Bronchial epithelial cell (primary cell): Measurements from ENCODE around the gene P2RY4. TPM values are rescaled to one million over a fixed set of nuclear protein-coding genes. Genes with fewer than 3 reads are reported as not detected.
"Not testable (repeated sequence)": the region's sequence is repeated elsewhere in the genome, so short reads cannot be mapped to it uniquely, and the experiment has no call there.

Experiments used
- DNase-seq: peaks from one replicate; pipeline ENCODE4 v3.0.0-alpha.2; 2010; ENCODE audit warnings: low read depth
- FAIRE-seq: peaks from 2 replicates; lab custom pipeline; 2011; peaks lifted over from hg19 to GRCh38; lab: Jason Lieb, UNC
- H3K27me3 ChIP-seq: 2 replicates; pipeline ENCODE4 v1.5.1; 2011; ENCODE audit warnings: low read length; ENCODE audit not compliant: control insufficient read depth, insufficient read depth
- H3K36me3 ChIP-seq: 2 replicates; pipeline ENCODE4 v1.5.1; 2011; ENCODE audit warnings: low read length; ENCODE audit not compliant: control insufficient read depth, insufficient read depth
- H3K4me3 ChIP-seq: 2 replicates; pipeline ENCODE4 v1.5.1; 2011; ENCODE audit warnings: mild to moderate bottlenecking, low read depth, low read length, control low read depth
- total RNA-seq: library from RNA; depleted of rRNA; stranded (reverse); fragments of >200 nt; gene quantifications from 2 replicates; pipeline ENCODE4 v1.2.1, GENCODE V29; 2014
- TF ChIP-seq, protein P1 (sequence below): IDR thresholded peaks from 2 replicates; pipeline ENCODE4 v1.5.1; 2011; ENCODE audit warnings: mild to moderate bottlenecking, moderate library complexity, low read length, control low read depth, inconsistent platforms; ENCODE audit not compliant: insufficient read depth, severe bottlenecking

The P2RY4 gene
- total RNA-seq, 1 donor from 2014 or later: not detected

DNA sequence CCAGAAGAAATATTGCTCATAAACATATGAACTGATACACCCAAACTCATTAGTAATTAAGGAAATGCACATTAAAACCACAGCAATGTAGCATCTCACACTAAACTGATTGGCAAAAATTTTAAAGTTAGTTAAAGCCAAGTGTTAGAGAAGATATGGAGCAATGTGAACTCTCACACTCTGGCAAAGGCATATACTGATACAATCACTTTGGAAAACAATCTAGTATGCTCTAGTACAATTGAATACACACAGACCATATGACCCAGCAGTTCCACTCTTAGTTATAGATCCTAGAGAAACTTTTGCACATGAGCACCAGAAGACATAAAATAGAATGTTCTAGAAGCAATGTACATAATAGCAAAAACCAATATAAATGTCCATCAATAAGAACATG, 34.0 kb downstream of the P2RY4 start:
- FAIRE-seq: no peak

DNA sequence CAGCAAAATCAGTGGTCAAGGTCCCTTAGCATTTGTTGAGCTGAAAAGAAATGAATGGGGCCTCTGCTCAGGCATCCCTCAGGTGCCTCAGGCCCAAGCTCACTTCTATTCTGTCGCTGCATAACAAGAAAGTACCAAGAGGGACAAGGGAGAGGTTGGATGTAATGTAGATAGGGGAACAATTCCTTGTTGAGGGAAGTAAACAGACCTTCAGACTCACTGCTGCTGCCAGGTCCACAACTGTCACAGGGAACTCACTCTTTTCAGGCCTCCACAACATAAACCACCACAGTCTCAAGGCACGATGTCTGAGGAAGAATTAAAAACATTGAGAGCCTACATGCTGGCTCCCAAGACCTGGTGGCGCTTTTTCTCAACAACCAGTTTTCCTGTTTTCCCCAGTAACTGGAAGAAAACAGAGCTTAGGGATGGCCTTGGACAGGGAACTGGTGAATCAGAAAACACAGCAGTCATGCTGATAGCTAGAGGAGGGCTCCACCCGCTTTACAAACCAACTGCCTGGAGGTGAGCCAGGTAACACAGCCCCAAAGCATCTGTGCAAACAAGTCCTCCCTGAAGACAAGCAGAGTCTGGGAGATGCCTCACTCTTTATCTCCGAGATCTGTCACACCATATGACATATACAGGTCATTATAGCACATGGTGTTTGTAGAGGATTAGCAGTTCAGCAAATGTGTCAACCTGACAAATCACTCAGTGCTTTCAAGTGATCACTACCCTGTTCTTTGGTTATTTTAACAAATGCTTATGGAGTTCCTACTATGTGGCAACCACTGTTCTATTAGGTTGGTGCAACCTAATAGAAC, 39.9 kb downstream of the P2RY4 start:
- Histone ChIP-seq H3K36me3 (no peaks in the 10 kb centered on the region), H3K27me3 (no peaks in the 10 kb centered on the region), H3K4me3 (no peak overlapping the region)
- peak; percentile 55 for DNase-seq
- TF ChIP-seq, protein P1, sequence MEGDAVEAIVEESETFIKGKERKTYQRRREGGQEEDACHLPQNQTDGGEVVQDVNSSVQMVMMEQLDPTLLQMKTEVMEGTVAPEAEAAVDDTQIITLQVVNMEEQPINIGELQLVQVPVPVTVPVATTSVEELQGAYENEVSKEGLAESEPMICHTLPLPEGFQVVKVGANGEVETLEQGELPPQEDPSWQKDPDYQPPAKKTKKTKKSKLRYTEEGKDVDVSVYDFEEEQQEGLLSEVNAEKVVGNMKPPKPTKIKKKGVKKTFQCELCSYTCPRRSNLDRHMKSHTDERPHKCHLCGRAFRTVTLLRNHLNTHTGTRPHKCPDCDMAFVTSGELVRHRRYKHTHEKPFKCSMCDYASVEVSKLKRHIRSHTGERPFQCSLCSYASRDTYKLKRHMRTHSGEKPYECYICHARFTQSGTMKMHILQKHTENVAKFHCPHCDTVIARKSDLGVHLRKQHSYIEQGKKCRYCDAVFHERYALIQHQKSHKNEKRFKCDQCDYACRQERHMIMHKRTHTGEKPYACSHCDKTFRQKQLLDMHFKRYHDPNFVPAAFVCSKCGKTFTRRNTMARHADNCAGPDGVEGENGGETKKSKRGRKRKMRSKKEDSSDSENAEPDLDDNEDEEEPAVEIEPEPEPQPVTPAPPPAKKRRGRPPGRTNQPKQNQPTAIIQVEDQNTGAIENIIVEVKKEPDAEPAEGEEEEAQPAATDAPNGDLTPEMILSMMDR: no peak
- peak; percentile 89 for FAIRE-seq

More for the DNA sequence above, 34.0 kb downstream of the P2RY4 start:
- no peak for DNase-seq
- TF ChIP-seq, protein P1: no peak
- no peak overlapping the region for H3K4me3 ChIP-seq
- no peaks in the 10 kb centered on the region for H3K27me3 ChIP-seq
- H3K36me3 ChIP-seq: no peaks in the 10 kb centered on the region

DNA sequence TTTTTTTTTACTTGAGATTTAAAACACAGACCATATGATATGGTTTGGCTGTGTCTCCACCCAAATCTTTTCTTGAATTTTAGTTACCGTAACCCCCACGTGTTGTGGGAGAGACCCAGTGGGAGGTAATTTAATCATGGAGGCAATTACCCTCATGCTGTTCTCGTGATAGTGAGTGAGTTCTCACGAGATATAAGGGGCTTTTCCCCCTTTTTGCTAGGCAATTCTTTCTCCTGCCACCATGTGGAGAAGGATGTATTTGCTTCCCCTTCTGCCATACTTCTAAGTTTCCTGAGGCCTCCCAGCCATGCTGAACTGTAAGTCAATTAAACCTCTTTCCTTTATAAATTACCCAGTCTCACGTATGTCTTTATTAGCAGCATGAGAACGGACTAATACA, 50.4 kb downstream of the P2RY4 start:
- not testable (repeated sequence) for H3K4me3 ChIP-seq, FAIRE-seq, H3K36me3 ChIP-seq, DNase-seq, H3K27me3 ChIP-seq

DNA sequence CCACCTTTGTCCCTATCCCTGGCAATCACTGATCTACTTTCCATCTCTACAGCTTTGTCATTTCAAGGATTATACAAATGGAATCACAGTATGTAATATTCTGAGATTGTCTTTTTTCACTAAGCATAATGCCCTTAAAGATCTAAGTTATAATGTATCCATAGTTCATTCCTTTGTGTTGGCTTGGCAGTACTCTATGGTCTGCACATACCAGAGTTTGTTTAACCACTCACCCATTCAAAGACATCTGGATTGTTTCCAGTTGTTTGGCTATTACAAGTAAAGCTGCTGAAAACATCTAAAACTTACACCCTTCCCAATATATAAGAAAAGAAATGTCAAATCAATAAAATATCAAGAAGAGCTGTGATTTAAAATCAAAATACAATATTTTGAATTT, 51.5 kb downstream of the P2RY4 start:
- Histone ChIP-seq H3K27me3 (no peaks in the 10 kb centered on the region), H3K4me3 (no peak overlapping the region), H3K36me3 (no peaks in the 10 kb centered on the region)
- TF ChIP-seq, protein P1: no peak
- DNase-seq: no peak
- no peak for FAIRE-seq

Other genes with a start within 250 kb of the P2RY4 start
- gene AWAT2, start 210.3 kb downstream of the P2RY4 start, total RNA-seq: not detected in 2 replicates
- not detected in 2 replicates for gene OTUD6A, start 197.7 kb downstream of the P2RY4 start, total RNA-seq
- gene IGBP1, start 126.8 kb downstream of the P2RY4 start, total RNA-seq: 75.8 and 107 TPM in 2 replicates
- gene DGAT2L6, start 82.7 kb downstream of the P2RY4 start, total RNA-seq: not detected in 2 replicates
- gene AWAT1, start 25.5 kb downstream of the P2RY4 start, total RNA-seq: not detected in 2 replicates
- gene ARR3, start 8.1 kb upstream of the P2RY4 start, total RNA-seq: not detected in 2 replicates
- gene RAB41, start 22.0 kb upstream of the P2RY4 start, total RNA-seq: not detected in 2 replicates
- 18.7 and 31.0 TPM in 2 replicates for gene PDZD11, start 29.7 kb upstream of the P2RY4 start, total RNA-seq
- 0.26 and 0.64 TPM in 2 replicates for gene KIF4A, start 29.9 kb upstream of the P2RY4 start, total RNA-seq
- 0.51 TPM in 1 of 2 replicates, not detected in the other for gene GDPD2, start 163.1 kb upstream of the P2RY4 start, total RNA-seq
- 21.1 and 25.3 TPM in 2 replicates for gene DLG3, start 184.6 kb upstream of the P2RY4 start, total RNA-seq